Measurements from ENCODE around the gene KCNQ5.

DNA sequence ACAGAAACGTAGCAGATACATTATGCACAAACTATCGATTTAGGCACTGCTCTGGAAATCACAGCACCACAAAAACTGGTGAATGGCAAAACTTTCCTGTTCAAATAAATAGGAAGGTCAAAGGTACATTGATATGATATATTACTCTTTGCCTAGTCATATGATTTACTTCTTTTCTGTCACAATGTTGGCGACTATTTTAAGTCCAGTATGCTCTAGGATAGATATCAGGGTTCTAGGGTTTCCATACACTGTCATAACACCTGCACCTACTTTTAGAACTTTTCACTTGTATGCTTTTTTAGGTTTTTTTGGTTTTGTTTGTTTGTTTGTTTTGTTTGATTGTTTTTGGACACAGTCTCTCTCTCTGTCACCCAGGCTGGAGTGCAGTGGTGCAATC is 578.4 kb downstream of the KCNQ5 start:
- TF ChIP-seq, protein P1, sequence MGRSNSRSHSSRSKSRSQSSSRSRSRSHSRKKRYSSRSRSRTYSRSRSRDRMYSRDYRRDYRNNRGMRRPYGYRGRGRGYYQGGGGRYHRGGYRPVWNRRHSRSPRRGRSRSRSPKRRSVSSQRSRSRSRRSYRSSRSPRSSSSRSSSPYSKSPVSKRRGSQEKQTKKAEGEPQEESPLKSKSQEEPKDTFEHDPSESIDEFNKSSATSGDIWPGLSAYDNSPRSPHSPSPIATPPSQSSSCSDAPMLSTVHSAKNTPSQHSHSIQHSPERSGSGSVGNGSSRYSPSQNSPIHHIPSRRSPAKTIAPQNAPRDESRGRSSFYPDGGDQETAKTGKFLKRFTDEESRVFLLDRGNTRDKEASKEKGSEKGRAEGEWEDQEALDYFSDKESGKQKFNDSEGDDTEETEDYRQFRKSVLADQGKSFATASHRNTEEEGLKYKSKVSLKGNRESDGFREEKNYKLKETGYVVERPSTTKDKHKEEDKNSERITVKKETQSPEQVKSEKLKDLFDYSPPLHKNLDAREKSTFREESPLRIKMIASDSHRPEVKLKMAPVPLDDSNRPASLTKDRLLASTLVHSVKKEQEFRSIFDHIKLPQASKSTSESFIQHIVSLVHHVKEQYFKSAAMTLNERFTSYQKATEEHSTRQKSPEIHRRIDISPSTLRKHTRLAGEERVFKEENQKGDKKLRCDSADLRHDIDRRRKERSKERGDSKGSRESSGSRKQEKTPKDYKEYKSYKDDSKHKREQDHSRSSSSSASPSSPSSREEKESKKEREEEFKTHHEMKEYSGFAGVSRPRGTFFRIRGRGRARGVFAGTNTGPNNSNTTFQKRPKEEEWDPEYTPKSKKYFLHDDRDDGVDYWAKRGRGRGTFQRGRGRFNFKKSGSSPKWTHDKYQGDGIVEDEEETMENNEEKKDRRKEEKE (IDR thresholded peaks at IDR 0.05) = no peak
- TF ChIP-seq EZH2 (IDR thresholded peaks at IDR 0.05; ENCODE audit: borderline replicate concordance, control insufficient read depth, low read depth, low read length) (no peak), TCF3 (IDR thresholded peaks at IDR 0.05; ENCODE audit: borderline replicate concordance, insufficient read depth, low read depth, low read length) (no peak), SMC3 (IDR thresholded peaks at IDR 0.05; ENCODE audit: borderline replicate concordance, low read length) (no peak), EGR1 (IDR thresholded peaks at IDR 0.05; ENCODE audit: borderline replicate concordance in 1 of 2, low read depth in 2 of 2, low read length in 2 of 2) (no peak), POLR2A (IDR thresholded peaks at IDR 0.05; ENCODE audit: low read depth, low read length) (no peak)
- TF ChIP-seq, protein P2, sequence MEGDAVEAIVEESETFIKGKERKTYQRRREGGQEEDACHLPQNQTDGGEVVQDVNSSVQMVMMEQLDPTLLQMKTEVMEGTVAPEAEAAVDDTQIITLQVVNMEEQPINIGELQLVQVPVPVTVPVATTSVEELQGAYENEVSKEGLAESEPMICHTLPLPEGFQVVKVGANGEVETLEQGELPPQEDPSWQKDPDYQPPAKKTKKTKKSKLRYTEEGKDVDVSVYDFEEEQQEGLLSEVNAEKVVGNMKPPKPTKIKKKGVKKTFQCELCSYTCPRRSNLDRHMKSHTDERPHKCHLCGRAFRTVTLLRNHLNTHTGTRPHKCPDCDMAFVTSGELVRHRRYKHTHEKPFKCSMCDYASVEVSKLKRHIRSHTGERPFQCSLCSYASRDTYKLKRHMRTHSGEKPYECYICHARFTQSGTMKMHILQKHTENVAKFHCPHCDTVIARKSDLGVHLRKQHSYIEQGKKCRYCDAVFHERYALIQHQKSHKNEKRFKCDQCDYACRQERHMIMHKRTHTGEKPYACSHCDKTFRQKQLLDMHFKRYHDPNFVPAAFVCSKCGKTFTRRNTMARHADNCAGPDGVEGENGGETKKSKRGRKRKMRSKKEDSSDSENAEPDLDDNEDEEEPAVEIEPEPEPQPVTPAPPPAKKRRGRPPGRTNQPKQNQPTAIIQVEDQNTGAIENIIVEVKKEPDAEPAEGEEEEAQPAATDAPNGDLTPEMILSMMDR (IDR thresholded peaks at IDR 0.05 in 2 of 3, conservative IDR thresholded peaks at IDR 0.05 in 1 of 3; ENCODE audit: control insufficient read depth in 2 of 3, extremely low read depth in 1 of 3, insufficient read depth in 1 of 3, low read depth in 3 of 3, low read length in 3 of 3) = no peak
- TF ChIP-seq, protein P3, sequence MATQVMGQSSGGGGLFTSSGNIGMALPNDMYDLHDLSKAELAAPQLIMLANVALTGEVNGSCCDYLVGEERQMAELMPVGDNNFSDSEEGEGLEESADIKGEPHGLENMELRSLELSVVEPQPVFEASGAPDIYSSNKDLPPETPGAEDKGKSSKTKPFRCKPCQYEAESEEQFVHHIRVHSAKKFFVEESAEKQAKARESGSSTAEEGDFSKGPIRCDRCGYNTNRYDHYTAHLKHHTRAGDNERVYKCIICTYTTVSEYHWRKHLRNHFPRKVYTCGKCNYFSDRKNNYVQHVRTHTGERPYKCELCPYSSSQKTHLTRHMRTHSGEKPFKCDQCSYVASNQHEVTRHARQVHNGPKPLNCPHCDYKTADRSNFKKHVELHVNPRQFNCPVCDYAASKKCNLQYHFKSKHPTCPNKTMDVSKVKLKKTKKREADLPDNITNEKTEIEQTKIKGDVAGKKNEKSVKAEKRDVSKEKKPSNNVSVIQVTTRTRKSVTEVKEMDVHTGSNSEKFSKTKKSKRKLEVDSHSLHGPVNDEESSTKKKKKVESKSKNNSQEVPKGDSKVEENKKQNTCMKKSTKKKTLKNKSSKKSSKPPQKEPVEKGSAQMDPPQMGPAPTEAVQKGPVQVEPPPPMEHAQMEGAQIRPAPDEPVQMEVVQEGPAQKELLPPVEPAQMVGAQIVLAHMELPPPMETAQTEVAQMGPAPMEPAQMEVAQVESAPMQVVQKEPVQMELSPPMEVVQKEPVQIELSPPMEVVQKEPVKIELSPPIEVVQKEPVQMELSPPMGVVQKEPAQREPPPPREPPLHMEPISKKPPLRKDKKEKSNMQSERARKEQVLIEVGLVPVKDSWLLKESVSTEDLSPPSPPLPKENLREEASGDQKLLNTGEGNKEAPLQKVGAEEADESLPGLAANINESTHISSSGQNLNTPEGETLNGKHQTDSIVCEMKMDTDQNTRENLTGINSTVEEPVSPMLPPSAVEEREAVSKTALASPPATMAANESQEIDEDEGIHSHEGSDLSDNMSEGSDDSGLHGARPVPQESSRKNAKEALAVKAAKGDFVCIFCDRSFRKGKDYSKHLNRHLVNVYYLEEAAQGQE (IDR thresholded peaks at IDR 0.05; ENCODE audit: low read depth, low read length) = no peak

All from GM12878 (cell line).